GM20000 (cell line): Measurements from ENCODE around the gene TEAD3.

Source experiments
- DNase-seq: peaks from one replicate; pipeline ENCODE4 v3.0.0; 2012; ENCODE audit warnings: low spot score
- TF ChIP-seq, protein P1 (sequence below): IDR thresholded peaks from 2 replicates; pipeline ENCODE4 v1.5.1; 2012; ENCODE audit warnings: mild to moderate bottlenecking, control low read depth; ENCODE audit errors: extremely low read depth, missing control alignments

Gene TEAD3

DNA sequence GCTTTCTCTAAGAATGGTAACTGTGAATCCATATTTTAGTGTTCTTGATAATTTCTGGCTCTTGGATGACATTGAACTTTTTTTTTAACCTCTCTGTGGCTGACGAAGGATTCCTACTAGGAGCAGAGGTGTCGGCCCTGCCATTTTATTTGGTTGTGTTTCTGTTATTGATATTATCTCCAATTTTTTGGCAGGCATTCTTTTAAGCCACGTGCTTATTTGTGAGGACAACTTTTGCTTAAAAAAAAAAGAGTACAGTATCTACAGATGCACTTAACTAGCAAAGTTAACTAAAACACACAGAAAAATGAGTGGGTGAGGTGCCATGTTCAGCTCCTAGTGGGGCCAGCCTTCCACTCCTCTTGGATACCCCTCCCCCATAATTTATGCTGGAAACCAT, 43.6 kb downstream of the TEAD3 start:
- DNase-seq = no peak
- TF ChIP-seq, protein P1, sequence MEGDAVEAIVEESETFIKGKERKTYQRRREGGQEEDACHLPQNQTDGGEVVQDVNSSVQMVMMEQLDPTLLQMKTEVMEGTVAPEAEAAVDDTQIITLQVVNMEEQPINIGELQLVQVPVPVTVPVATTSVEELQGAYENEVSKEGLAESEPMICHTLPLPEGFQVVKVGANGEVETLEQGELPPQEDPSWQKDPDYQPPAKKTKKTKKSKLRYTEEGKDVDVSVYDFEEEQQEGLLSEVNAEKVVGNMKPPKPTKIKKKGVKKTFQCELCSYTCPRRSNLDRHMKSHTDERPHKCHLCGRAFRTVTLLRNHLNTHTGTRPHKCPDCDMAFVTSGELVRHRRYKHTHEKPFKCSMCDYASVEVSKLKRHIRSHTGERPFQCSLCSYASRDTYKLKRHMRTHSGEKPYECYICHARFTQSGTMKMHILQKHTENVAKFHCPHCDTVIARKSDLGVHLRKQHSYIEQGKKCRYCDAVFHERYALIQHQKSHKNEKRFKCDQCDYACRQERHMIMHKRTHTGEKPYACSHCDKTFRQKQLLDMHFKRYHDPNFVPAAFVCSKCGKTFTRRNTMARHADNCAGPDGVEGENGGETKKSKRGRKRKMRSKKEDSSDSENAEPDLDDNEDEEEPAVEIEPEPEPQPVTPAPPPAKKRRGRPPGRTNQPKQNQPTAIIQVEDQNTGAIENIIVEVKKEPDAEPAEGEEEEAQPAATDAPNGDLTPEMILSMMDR = no peak

DNA sequence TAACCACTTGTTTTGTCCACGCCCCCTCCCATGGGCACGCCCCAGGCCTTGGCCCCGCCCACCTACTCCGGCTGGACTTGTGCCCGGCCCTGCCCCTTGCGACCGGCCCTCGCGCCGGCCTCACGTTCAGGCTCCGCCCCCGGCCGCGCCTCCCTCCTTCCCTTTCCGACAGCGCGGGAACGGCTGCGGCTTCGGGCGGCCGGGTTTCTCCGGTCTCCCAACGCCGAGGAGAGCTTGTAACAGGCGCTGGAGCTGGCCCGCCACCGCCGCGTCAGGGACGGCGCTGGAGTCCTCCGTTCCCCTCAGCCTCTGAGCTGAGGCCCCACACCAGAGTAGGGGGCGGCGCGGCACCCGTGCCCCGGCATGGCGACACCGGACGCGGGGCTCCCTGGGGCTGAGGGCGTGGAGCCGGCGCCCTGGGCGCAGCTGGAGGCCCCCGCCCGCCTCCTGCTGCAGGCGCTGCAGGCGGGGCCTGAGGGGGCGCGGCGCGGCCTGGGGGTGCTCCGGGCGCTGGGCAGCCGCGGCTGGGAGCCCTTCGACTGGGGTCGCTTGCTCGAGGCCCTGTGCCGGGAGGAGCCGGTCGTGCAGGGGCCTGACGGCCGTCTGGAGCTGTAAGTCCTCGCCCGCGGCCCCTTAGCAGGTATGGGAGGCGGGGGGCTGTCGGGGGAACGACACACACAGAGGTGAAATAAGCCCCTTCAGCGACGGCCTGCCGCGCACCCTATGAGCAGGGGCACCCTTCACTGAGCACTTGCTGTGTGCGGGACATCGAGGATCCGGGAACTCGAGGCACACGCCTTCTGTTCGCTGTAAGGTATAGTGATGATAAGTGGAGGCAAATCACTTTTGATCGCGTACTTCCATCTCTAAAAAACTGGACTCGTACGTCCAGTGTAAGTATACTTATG, 44.4 kb downstream of the TEAD3 start, which contains the start of gene FANCE:
TSS of gene FANCE (plus strand) at position 156 of the 908 bp plus-strand sequence. CDS start at position 364, 208 bp downstream.
- DNase-seq = peak; percentile 98
- TF ChIP-seq, protein P1 = no peak

DNA sequence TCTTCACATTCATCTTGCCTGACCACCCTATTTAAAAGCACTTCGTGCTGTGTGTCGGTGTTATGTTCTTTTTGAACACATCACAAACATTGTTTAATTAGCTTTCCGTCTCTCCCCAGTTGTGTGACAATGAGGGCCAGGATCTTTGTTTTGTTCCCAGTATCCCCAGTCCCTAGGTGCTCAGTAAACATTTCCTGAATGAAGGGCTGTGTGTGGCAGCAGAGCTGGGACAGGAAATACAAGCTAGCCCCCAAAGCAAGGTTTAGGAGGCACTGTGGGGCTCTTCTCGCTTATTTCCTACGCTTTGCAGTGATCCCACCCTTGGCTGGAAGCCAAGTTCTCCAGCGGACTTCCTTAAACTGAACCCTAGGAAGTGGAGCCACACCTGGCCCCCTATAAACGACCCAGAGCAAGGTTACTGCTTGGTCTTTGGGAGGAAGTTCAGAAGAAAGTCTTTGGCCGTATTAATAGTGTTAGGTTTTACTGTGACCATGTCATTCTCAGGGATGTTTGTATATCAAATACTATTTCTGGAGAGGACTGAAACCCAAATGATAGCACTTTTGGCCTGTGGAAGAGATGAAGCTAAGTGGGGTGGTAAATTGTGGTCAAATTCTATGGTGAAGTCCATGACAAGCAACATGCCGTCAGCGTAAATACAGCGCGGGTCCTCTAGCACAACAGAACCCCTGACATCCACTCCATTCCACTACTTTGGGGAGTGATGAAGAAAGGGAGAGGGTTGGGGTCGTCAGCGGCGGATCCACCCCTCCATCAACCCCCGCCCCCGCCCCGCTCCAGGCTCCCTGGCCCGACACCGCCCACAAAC, 45.3 kb downstream of the TEAD3 start:
- no peak for DNase-seq
- TF ChIP-seq, protein P1 = no peak

DNA sequence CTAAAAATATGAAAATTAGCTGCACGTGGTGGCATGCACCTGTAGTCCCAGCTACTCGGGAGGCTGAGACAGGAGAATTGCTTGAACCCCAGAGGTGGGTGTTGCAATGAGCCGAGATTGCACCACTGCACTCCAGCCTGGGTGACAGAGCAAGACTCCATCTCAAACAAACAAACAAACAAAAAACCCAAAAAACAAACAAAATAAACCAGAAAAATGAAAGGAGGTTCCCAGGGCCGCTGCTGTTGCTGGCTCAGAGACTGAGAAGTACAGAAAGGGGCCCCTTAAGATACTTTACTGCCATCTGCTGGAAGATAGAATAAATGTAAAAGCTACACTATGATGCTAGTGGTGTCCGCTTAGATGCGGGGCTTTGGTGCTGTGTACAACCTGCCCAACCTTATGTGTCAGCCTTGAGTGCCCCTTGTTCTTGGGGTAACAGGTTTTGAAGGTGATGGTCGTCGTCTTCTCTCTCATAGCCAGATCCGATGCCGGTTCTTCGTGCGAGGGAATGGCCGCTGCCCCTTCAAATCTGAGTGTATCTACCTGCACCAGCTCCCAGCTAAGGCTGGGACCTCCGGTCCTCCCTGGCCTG, 47.5 kb downstream of the TEAD3 start:
- peak; percentile 91 for DNase-seq
- TF ChIP-seq, protein P1 = peak; percentile 33

DNA sequence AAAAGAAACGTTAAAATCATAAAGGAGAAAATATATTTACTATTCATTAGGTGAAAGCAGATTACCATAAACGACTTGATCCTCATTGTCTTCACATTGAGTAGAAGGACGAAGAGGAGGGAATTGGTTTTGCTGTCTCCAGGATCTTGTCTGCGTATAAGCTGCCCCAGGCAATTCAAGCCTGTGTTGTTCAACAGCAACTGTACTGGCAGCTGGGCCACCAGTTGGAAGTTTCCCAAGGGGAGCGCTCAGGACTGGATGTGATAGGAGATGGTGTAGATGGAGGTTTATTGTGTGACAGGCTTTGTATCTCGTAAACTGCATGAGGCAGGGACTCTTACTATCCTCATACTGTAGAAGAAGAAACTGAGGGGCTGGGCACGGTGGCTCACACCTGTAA, 48.7 kb downstream of the TEAD3 start:
- TF ChIP-seq, protein P1 = no peak
- DNase-seq = no peak

DNA sequence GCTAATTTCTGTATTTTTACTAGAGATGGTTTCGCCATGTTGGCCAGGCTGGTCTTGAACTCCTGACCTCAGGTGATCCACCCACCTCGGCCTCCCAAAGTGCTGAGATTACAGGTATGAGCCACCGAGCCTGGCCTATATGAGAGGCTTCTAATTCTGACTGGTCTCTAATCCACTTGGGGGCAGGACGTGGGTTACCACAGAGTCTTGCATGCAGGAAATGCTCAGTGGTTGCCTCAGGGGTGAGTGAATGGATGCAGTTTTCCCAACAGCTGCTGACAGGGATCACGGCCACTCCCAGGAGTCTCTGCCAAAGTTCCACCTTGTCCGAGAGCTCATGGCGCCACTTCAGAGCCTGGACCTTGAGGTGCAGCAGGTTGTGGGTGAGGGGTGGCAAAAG, 51.2 kb downstream of the TEAD3 start:
- TF ChIP-seq, protein P1 = no peak

More for the DNA sequence above, 51.2 kb downstream of the TEAD3 start:
- no peak for DNase-seq
